ENCODE results near the gene LDLRAP1. TPM values are rescaled to one million over a fixed set of nuclear protein-coding genes. Genes with fewer than 3 reads are reported as not detected.

The LDLRAP1 gene
- total and polyA plus RNA-seq, 2 experiments from 2014 or later = 9.6 to 22.7 TPM

DNA sequence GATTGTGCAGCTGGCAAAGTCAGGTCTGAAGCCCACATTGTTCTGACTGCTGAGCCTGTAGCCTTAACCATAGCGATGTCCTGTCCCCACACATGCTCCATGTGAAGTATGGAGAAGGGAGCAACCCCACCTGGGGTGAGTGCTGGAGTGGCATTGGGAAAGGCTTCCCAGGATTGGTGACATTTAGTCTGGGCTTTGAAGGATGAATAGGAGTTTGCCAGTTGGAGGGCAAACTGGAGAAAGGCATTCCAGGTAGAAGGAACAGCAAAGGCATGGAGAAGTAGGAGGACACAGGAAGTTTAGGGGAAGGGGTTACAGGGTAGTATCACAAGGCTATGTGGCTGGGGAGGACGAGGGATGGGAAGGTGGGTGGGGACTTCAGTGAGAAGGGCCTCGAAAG lies 7.3 kb upstream of the LDLRAP1 start:
- H3K4me3 Mint-ChIP-seq = no peak overlapping the region
- peaks cover 13% of the 10 kb centered on the region for H3K4me1 Mint-ChIP-seq

More for the DNA sequence above, 7.3 kb upstream of the LDLRAP1 start:
- no peak overlapping the region; the same call in 1 of the 2 replicates for H3K27ac Mint-ChIP-seq
- Histone ChIP-seq H3K9me2 (ENCODE audit: insufficient read depth) (no peaks in the 10 kb centered on the region), H3K79me2 (replicated peaks; ENCODE audit: insufficient read depth) (no peaks in the 10 kb centered on the region), H3K4me2 (no peak overlapping the region), H4K20me1 (replicated peaks; ENCODE audit: insufficient read depth) (no peaks in the 10 kb centered on the region), H3K36me3 (ENCODE audit: insufficient read depth) (no peaks in the 10 kb centered on the region), H3K4me1 (ENCODE audit: insufficient read depth) (peaks cover 7% of the 10 kb centered on the region; the same call in 1 of the 2 replicates), H3K27ac (ENCODE audit: low read depth) (no peak overlapping the region), H3K27me3 (ENCODE audit: insufficient read depth) (no peaks in the 10 kb centered on the region), H3F3A (replicated peaks; ENCODE audit: low read depth) (no peaks in the 10 kb centered on the region), H2AFZ (no peak overlapping the region), H3K4me3 (no peak overlapping the region)
- H3K27me3 Mint-ChIP-seq (ENCODE audit: insufficient read depth, low read depth, poor library complexity) = peaks cover 5% of the 10 kb centered on the region
- DNase-seq (ENCODE audit: low spot score) = no peak
- ATAC-seq = no peak
- no peaks in the 10 kb centered on the region for H3K9me3 Mint-ChIP-seq
- no peaks in the 10 kb centered on the region for H3K36me3 Mint-ChIP-seq (ENCODE audit: low read depth)
- TF ChIP-seq, protein P1, sequence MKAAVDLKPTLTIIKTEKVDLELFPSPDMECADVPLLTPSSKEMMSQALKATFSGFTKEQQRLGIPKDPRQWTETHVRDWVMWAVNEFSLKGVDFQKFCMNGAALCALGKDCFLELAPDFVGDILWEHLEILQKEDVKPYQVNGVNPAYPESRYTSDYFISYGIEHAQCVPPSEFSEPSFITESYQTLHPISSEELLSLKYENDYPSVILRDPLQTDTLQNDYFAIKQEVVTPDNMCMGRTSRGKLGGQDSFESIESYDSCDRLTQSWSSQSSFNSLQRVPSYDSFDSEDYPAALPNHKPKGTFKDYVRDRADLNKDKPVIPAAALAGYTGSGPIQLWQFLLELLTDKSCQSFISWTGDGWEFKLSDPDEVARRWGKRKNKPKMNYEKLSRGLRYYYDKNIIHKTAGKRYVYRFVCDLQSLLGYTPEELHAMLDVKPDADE (IDR thresholded peaks at IDR 0.05) = no peak
- no peak for TF ChIP-seq ZNF331 (CRISPR knock-in tag; IDR thresholded peaks at IDR 0.05; ENCODE audit: low read depth)
- no peak for TF ChIP-seq ZNF114 (CRISPR knock-in tag; IDR thresholded peaks at IDR 0.05)
- no peak for TF ChIP-seq CREB1 (CRISPR knock-in tag; IDR thresholded peaks at IDR 0.05; ENCODE audit: low read depth)
- no peak for TF ChIP-seq CTCF (conservative IDR thresholded peaks at IDR 0.05; ENCODE audit: low read depth in 2 of 2)
- TF ChIP-seq EZH2 (IDR thresholded peaks at IDR 0.05; ENCODE audit: low read depth, unreplicated experiment) = no peak
- TF ChIP-seq POLR2AphosphoS5 (IDR thresholded peaks at IDR 0.05; ENCODE audit: low read depth) = no peak
- TF ChIP-seq EZH2phosphoT487 (IDR thresholded peaks at IDR 0.05; ENCODE audit: unreplicated experiment) = no peak
- TF ChIP-seq NANOG (IDR thresholded peaks at IDR 0.05; ENCODE audit: borderline replicate concordance) = no peak
- no peak for TF ChIP-seq JUNB (IDR thresholded peaks at IDR 0.05; ENCODE audit: unreplicated experiment)
- TF ChIP-seq REST (IDR thresholded peaks at IDR 0.05; ENCODE audit: unreplicated experiment) = no peak
- no peak for TF ChIP-seq STAT1 (IDR thresholded peaks at IDR 0.05; ENCODE audit: unreplicated experiment)
- TF ChIP-seq, protein P2, sequence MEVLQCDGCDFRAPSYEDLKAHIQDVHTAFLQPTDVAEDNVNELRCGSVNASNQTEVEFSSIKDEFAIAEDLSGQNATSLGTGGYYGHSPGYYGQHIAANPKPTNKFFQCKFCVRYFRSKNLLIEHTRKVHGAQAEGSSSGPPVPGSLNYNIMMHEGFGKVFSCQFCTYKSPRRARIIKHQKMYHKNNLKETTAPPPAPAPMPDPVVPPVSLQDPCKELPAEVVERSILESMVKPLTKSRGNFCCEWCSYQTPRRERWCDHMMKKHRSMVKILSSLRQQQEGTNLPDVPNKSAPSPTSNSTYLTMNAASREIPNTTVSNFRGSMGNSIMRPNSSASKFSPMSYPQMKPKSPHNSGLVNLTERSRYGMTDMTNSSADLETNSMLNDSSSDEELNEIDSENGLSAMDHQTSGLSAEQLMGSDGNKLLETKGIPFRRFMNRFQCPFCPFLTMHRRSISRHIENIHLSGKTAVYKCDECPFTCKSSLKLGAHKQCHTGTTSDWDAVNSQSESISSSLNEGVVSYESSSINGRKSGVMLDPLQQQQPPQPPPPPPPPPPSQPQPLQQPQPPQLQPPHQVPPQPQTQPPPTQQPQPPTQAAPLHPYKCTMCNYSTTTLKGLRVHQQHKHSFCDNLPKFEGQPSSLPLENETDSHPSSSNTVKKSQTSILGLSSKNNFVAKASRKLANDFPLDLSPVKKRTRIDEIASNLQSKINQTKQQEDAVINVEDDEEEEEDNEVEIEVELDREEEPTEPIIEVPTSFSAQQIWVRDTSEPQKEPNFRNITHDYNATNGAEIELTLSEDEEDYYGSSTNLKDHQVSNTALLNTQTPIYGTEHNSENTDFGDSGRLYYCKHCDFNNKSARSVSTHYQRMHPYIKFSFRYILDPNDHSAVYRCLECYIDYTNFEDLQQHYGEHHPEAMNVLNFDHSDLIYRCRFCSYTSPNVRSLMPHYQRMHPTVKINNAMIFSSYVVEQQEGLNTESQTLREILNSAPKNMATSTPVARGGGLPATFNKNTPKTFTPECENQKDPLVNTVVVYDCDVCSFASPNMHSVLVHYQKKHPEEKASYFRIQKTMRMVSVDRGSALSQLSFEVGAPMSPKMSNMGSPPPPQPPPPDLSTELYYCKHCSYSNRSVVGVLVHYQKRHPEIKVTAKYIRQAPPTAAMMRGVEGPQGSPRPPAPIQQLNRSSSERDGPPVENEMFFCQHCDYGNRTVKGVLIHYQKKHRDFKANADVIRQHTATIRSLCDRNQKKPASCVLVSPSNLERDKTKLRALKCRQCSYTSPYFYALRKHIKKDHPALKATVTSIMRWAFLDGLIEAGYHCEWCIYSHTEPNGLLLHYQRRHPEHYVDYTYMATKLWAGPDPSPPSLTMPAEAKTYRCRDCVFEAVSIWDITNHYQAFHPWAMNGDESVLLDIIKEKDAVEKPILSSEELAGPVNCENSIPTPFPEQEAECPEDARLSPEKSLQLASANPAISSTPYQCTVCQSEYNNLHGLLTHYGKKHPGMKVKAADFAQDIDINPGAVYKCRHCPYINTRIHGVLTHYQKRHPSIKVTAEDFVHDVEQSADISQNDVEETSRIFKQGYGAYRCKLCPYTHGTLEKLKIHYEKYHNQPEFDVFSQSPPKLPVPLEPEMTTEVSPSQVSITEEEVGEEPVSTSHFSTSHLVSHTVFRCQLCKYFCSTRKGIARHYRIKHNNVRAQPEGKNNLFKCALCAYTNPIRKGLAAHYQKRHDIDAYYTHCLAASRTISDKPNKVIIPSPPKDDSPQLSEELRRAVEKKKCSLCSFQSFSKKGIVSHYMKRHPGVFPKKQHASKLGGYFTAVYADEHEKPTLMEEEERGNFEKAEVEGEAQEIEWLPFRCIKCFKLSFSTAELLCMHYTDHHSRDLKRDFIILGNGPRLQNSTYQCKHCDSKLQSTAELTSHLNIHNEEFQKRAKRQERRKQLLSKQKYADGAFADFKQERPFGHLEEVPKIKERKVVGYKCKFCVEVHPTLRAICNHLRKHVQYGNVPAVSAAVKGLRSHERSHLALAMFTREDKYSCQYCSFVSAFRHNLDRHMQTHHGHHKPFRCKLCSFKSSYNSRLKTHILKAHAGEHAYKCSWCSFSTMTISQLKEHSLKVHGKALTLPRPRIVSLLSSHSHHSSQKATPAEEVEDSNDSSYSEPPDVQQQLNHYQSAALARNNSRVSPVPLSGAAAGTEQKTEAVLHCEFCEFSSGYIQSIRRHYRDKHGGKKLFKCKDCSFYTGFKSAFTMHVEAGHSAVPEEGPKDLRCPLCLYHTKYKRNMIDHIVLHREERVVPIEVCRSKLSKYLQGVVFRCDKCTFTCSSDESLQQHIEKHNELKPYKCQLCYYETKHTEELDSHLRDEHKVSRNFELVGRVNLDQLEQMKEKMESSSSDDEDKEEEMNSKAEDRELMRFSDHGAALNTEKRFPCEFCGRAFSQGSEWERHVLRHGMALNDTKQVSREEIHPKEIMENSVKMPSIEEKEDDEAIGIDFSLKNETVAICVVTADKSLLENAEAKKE (CRISPR knock-in tag; IDR thresholded peaks at IDR 0.05) = no peak

Data from GM23338 (cell line).